Neural cell (in vitro differentiated cells): ENCODE measurements around the gene PRSS21. TPM values are rescaled to one million over a fixed set of nuclear protein-coding genes. Genes with fewer than 3 reads are reported as not detected.

ENCODE experiments used
- H2AFZ ChIP-seq: fragments of 200-600, 300-800 bp; sonication (generic), shearing (Covaris generic); 2 replicates; pipeline ENCODE4 v1.6.0; 2014; ENCODE audit warnings: low read depth, mild to moderate bottlenecking, antibody characterized with exemption, low read length, moderate library complexity
- H3F3A ChIP-seq: fragments of 200-600 bp; shearing (Covaris generic); 2 replicates; pipeline ENCODE4 v1.6.1; 2016; ENCODE audit warnings: mild to moderate bottlenecking, moderate library complexity, mixed read lengths, antibody characterized with exemption, low read length; ENCODE audit not compliant: insufficient read depth, poor library complexity, severe bottlenecking
- H3K27ac ChIP-seq: fragments of 200-600, 300-800 bp; sonication (generic), shearing (Covaris generic); 2 replicates; pipeline ENCODE4 v1.5.1; 2014; ENCODE audit warnings: mild to moderate bottlenecking, low read length, moderate library complexity
- H3K27me3 ChIP-seq: fragments of 300-800, 200-600 bp; sonication (generic), shearing (Covaris generic); 2 replicates; pipeline ENCODE4 v1.6.0; 2014; ENCODE audit warnings: mild to moderate bottlenecking, low read depth, low read length, moderate library complexity; ENCODE audit not compliant: insufficient read depth
- H3K36me3 ChIP-seq: fragments of 300-800, 200-600 bp; sonication (generic), shearing (Covaris generic); 2 replicates; pipeline ENCODE4 v1.5.1; 2014; ENCODE audit warnings: mild to moderate bottlenecking, antibody characterized with exemption, low read length, moderate library complexity; ENCODE audit not compliant: insufficient read depth
- H3K4me2 ChIP-seq: fragments of 300-800, 200-600 bp; sonication (generic), shearing (Covaris generic); 2 replicates; pipeline ENCODE4 v1.6.0; 2014; ENCODE audit warnings: mild to moderate bottlenecking, low read length
- H3K4me3 ChIP-seq: fragments of 300-800, 200-600 bp; sonication (generic), shearing (Covaris generic); 2 replicates; pipeline ENCODE4 v1.5.1; 2014; ENCODE audit warnings: mild to moderate bottlenecking, low read length, moderate library complexity
- H3K79me2 ChIP-seq: fragments of 200-600 bp; shearing (Covaris generic); replicated peaks from 2 replicates; pipeline ENCODE4 v1.6.0; 2014; ENCODE audit warnings: mild to moderate bottlenecking, low read length, moderate library complexity; ENCODE audit not compliant: insufficient read depth
- H3K9ac ChIP-seq: fragments of 300-800, 200-600 bp; sonication (generic), shearing (Covaris generic); 2 replicates; pipeline ENCODE4 v1.6.1; 2016; ENCODE audit warnings: mild to moderate bottlenecking, low read length, mixed read lengths
- H3K9me2 ChIP-seq: fragments of 200-600 bp; shearing (Covaris generic); 2 replicates; pipeline ENCODE4 v1.6.1; 2016; ENCODE audit warnings: mild to moderate bottlenecking, low read length, mixed read lengths; ENCODE audit not compliant: insufficient read depth
- H3K9me3 ChIP-seq: fragments of 200-600, 300-800 bp; sonication (generic), shearing (Covaris generic); 2 replicates; pipeline ENCODE4 v1.6.1; 2016; ENCODE audit warnings: mild to moderate bottlenecking, mixed run types, low read length, moderate library complexity, mixed read lengths
- H4K20me1 ChIP-seq: fragments of 200-600 bp; shearing (Covaris generic); 2 replicates; pipeline ENCODE4 v1.6.1; 2016; ENCODE audit warnings: mild to moderate bottlenecking, mixed run types; ENCODE audit not compliant: insufficient read depth
- EP300 ChIP-seq: fragments of 450-650 bp; conservative IDR thresholded peaks from 2 replicates; pipeline ENCODE4 v1.6.1; 2014; ENCODE audit warnings: antibody characterized with exemption, mild to moderate bottlenecking, moderate library complexity; ENCODE audit not compliant: poor library complexity, severe bottlenecking
- EZH2 ChIP-seq: fragments of 200-600, 300-800 bp; shearing (Covaris generic), sonication (generic); IDR thresholded peaks from 2 replicates; pipeline ENCODE4 v1.6.1; 2014; ENCODE audit warnings: antibody characterized with exemption, low read length, borderline replicate concordance, mild to moderate bottlenecking; ENCODE audit not compliant: insufficient read depth, poor library complexity, severe bottlenecking
- MXI1 ChIP-seq: fragments of 450-650 bp; conservative IDR thresholded peaks from 2 replicates; pipeline ENCODE4 v1.6.1; 2014; ENCODE audit warnings: antibody characterized with exemption, mild to moderate bottlenecking; ENCODE audit not compliant: poor library complexity, severe bottlenecking
- POLR2AphosphoS5 ChIP-seq: IDR thresholded peaks from 2 replicates; pipeline ENCODE4 v1.6.1; 2012
- RAD21 ChIP-seq: fragments of 450-650 bp; conservative IDR thresholded peaks from 2 replicates; pipeline ENCODE4 v1.6.1; 2014; ENCODE audit warnings: antibody characterized with exemption, mild to moderate bottlenecking, moderate library complexity
- SMC3 ChIP-seq: fragments of 450-650 bp; conservative IDR thresholded peaks from 2 replicates; pipeline ENCODE4 v1.6.1; 2014; ENCODE audit warnings: antibody characterized with exemption, mild to moderate bottlenecking, moderate library complexity; ENCODE audit not compliant: poor library complexity
- TAF1 ChIP-seq: IDR thresholded peaks from 2 replicates; pipeline ENCODE4 v1.6.1; 2012; ENCODE audit warnings: low read depth
- polyA plus RNA-seq: library from polyadenylated mRNA; depleted of rRNA; stranded (reverse); fragments of >200 nt; gene quantifications from 2 replicates; pipeline ENCODE4 v1.2.3, GENCODE V29; 2014
- TF ChIP-seq, protein P1 (sequence below): IDR thresholded peaks from 2 replicates; pipeline ENCODE4 v1.6.1; 2012; ENCODE audit warnings: borderline replicate concordance

PRSS21 gene
- polyA plus RNA-seq, 1 donor from 2014 or later: not detected

- TF ChIP-seq POLR2AphosphoS5 (no peak), EZH2 (no peak), TAF1 (no peak), EP300 (no peak)
- Histone ChIP-seq H3K9me3 (no peaks in the 10 kb centered on the region), H3K27me3 (peaks cover 11% of the 10 kb centered on the region), H3K27ac (no peak overlapping the region), H2AFZ (no peak overlapping the region), H4K20me1 (no peaks in the 10 kb centered on the region), H3K4me3 (no peak overlapping the region), H3K4me2 (no peak overlapping the region), H3K9me2 (no peaks in the 10 kb centered on the region), H3K36me3 (no peaks in the 10 kb centered on the region), H3K9ac (no peak overlapping the region), H3F3A (no peaks in the 10 kb centered on the region), H3K79me2 (no peaks in the 10 kb centered on the region)
These were observed 35.9 kb downstream of the PRSS21 start for GRCh38 chr16:2852731-2853507.

GRCh38 chr16:2853531-2854073, 36.6 kb downstream of the PRSS21 start:
- H3K9me3 ChIP-seq: no peaks in the 10 kb centered on the region
- no peaks in the 10 kb centered on the region for H3K79me2 ChIP-seq
- H3K9ac ChIP-seq: no peak overlapping the region
- TF ChIP-seq SMC3: no peak
- TF ChIP-seq TAF1: no peak
- no peak for TF ChIP-seq EZH2
- no peak for TF ChIP-seq MXI1
- no peaks in the 10 kb centered on the region for H3K36me3 ChIP-seq
- H3K4me3 ChIP-seq: no peak overlapping the region
- no peak overlapping the region for H3K27ac ChIP-seq
- H3K9me2 ChIP-seq: no peaks in the 10 kb centered on the region
- peaks cover 18% of the 10 kb centered on the region for H3K27me3 ChIP-seq
- no peak overlapping the region for H2AFZ ChIP-seq
- no peaks in the 10 kb centered on the region for H4K20me1 ChIP-seq
- no peaks in the 10 kb centered on the region for H3F3A ChIP-seq
- no peak overlapping the region for H3K4me2 ChIP-seq

GRCh38 chr16:2854700-2855309, 37.8 kb downstream of the PRSS21 start:
- Histone ChIP-seq H3K36me3 (no peaks in the 10 kb centered on the region), H3K9me3 (no peaks in the 10 kb centered on the region), H2AFZ (no peak overlapping the region), H4K20me1 (no peaks in the 10 kb centered on the region), H3K27me3 (peaks cover 28% of the 10 kb centered on the region), H3K4me3 (no peak overlapping the region), H3K9me2 (no peaks in the 10 kb centered on the region), H3K4me2 (no peak overlapping the region), H3K27ac (no peak overlapping the region), H3K79me2 (no peaks in the 10 kb centered on the region), H3F3A (no peaks in the 10 kb centered on the region), H3K9ac (no peak overlapping the region)
- TF ChIP-seq RAD21 (no peak), MXI1 (no peak), SMC3 (no peak), POLR2AphosphoS5 (no peak), EZH2 (no peak), EP300 (no peak)
- TF ChIP-seq, protein P1, sequence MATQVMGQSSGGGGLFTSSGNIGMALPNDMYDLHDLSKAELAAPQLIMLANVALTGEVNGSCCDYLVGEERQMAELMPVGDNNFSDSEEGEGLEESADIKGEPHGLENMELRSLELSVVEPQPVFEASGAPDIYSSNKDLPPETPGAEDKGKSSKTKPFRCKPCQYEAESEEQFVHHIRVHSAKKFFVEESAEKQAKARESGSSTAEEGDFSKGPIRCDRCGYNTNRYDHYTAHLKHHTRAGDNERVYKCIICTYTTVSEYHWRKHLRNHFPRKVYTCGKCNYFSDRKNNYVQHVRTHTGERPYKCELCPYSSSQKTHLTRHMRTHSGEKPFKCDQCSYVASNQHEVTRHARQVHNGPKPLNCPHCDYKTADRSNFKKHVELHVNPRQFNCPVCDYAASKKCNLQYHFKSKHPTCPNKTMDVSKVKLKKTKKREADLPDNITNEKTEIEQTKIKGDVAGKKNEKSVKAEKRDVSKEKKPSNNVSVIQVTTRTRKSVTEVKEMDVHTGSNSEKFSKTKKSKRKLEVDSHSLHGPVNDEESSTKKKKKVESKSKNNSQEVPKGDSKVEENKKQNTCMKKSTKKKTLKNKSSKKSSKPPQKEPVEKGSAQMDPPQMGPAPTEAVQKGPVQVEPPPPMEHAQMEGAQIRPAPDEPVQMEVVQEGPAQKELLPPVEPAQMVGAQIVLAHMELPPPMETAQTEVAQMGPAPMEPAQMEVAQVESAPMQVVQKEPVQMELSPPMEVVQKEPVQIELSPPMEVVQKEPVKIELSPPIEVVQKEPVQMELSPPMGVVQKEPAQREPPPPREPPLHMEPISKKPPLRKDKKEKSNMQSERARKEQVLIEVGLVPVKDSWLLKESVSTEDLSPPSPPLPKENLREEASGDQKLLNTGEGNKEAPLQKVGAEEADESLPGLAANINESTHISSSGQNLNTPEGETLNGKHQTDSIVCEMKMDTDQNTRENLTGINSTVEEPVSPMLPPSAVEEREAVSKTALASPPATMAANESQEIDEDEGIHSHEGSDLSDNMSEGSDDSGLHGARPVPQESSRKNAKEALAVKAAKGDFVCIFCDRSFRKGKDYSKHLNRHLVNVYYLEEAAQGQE: no peak
